Ovary (tissue), 10 donors: ENCODE data around the gene GATA1. TPM values are rescaled to one million over a fixed set of nuclear protein-coding genes. Genes with fewer than 3 reads are reported as not detected.
A peak's percentile ranks its signal among the peaks of the same experiment; 100 is the strongest.

ENCODE experiments used
- DNase-seq, 5 donors: peaks; one replicate each; pipeline ENCODE4 v3.0.0-alpha.2; 2019 to 2020
- H3K27ac ChIP-seq, 2 donors: fragments of 200-600 bp; one replicate each; pipeline versions ENCODE4 v1.5.1 to v1.8.0; 2019 to 2022
- H3K27me3 ChIP-seq: fragments of 200-600 bp; one replicate; pipeline ENCODE4 v1.8.0; 2022
- H3K36me3 ChIP-seq: fragments of 200-600 bp; sonication (generic); one replicate; pipeline ENCODE4 v1.5.1; 2019
- H3K4me1 ChIP-seq: one replicate; pipeline ENCODE4 v1.8.1; 2013; ENCODE audit warnings: mild to moderate bottlenecking, moderate library complexity; ENCODE audit not compliant: insufficient read depth
- H3K4me3 ChIP-seq: fragments of 200-600 bp; sonication (generic); one replicate; pipeline ENCODE4 v1.5.1; 2017
- H3K9me3 ChIP-seq, 2 donors: fragments of 200-600 bp in 1 of 2; sonication (generic) in 1 of 2; one replicate each; pipeline versions ENCODE4 v1.5.1 to v1.8.1; 2013 to 2019; ENCODE audit warnings: mild to moderate bottlenecking in 1 of 2, moderate library complexity in 1 of 2
- EP300 ChIP-seq: sonication (generic); formaldehyde crosslinking; IDR thresholded peaks from one replicate; pipeline ENCODE4 v1.6.1; 2017; ENCODE audit warnings: antibody characterized with exemption
- POLR2A ChIP-seq: fragments of 450-650 bp; IDR thresholded peaks from one replicate; pipeline ENCODE4 v1.6.1; 2017; ENCODE audit warnings: antibody characterized with exemption, mild to moderate bottlenecking, moderate library complexity
- WGBS, 3 donors: extraction: QIAGEN DNeasy Blood & Tissue Kit in 1 of 3; methylation state at CpG; one replicate each; pipeline versions ENCODE4 v1.1.5 to v1.1.7; 2013 to 2017; 5-methylcytosine and 5-hydroxymethylcytosine counted together
- intact Hi-C, 4 donors: fragments of 100-400 bp; cut with DNase I; formaldehyde crosslinking; loops; one replicate each; pipeline versions ENCODE4 v1.11.0 to v1.15.1; 2022 to 2023
- long read RNA-seq, 3 donors: library from polyadenylated mRNA in 2 of 3; unstranded in 2 of 3; transcript quantifications; one replicate each; pipeline ENCODE4 v2.0.0 and lab custom pipeline, GENCODE V29; 2021 to 2026
- polyA plus RNA-seq, 2 donors: library from polyadenylated mRNA; stranded (reverse); fragments of 200-250 nt in 1 of 2; fragments of 350-450 nt in 1 of 2; fragmentation: Illumina TruSeq in 1 of 2; extraction: RNeasy Lipid Tissue Mini Kit (QIAGEN cat#74804) in 1 of 2; gene quantifications; one replicate each; pipeline ENCODE4 v1.2.3, GENCODE V29; 2013 to 2014
- total RNA-seq, 7 donors: library from RNA; depleted of rRNA in 2 of 7; stranded (reverse); fragments of >200 nt in 2 of 7; fragmentation: NEBNext Ultra II Directional in 3 of 7; extraction: Animal tissue kit (Norgen Biotek cat#: 25700) in 3 of 7; gene quantifications; one replicate each; pipeline versions ENCODE4 v1.1.0 to v1.2.4, GENCODE V29; 2016 to 2023
- TF ChIP-seq, protein P1 (sequence below), 3 donors: fragments of 450-650 bp in 2 of 3; fragments of 200-600 bp in 1 of 3; IDR thresholded peaks; one replicate each; pipeline versions ENCODE4 v1.5.1 to v1.8.0; 2016 to 2022; ENCODE audit warnings: antibody characterized with exemption in 3 of 3, mild to moderate bottlenecking in 1 of 3
- donor health status: DM: no; HTN: no; CAD: no; lungs with moderate emphysema.
- donor health status: DM: no; HTN: no; CAD: no.
- donor health status: Bipolar disorder and iron deficiency.
- donor health status: DM: yes; HTN: yes; CAD: no.
- donor health status: DM: no; HTN: no; CAD: no.
- donor health status: DM: yes; HTN: yes; CAD: no.

GATA1 gene
- total RNA-seq = under 1 TPM in 1 of 7 donors, not detected in 6; 0.46 TPM
- under 1 TPM in 1 of 2 donors, not detected in 1; 0.08 TPM for polyA plus RNA-seq
- long read RNA-seq, donor 1 = 0 reads
- long read RNA-seq, donor 2 = 0 reads
- long read RNA-seq, donor 3 = 0 reads

DNA sequence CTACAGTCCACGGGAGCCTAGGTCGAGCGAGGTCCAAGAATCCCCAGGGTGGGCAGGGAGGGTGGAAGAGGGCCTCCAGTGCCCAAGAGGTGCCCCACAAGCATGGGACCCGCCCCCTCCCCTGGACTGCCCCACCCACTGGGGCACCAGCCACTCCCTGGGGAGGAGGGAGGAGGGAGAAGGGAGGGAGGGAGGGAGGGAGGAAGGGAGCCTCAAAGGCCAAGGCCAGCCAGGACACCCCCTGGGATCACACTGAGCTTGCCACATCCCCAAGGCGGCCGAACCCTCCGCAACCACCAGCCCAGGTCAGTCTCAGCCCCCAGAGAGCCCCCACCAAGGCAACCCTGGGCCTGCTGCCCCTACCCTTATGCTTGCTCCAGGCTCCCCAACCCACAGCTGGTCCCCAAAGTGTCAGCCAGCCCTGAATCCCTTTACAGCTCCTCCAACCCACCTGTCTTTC is at the start of gene GATA1:
Gene GATA1, plus strand, starts transcription at position 250 of the 460 bp plus-strand sequence. CDS start 4,520 bp downstream, outside the sequence.
- intact Hi-C loops = no loop called here

DNA sequence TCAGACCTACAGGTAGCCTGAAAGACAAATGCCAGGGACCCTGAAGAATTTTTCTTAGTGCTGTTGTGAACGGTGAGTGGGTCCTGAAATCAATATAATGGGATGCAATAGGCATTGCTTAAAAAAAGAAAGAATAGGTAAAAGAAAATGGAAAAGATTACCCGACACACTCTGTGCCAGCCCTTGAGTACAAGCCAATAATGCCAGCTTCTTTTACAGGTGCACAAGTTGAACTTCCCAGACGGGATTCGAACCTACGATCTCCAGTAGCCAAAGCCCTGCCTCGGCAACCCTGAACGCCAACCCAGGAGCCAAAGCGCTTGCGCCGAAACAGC is 49.5 kb upstream of the GATA1 start:
- Histone ChIP-seq H3K36me3 (no peaks in the 10 kb centered on the region), H3K9me3 (no peaks in the 10 kb centered on the region), H3K27me3 (no peaks in the 10 kb centered on the region), H3K27ac (no peak overlapping the region), H3K4me3 (peak overlapping the region; percentile 20), H3K4me1 (no peaks in the 10 kb centered on the region)
- TF ChIP-seq EP300 = no peak
- TF ChIP-seq POLR2A = no peak
- TF ChIP-seq, protein P1, sequence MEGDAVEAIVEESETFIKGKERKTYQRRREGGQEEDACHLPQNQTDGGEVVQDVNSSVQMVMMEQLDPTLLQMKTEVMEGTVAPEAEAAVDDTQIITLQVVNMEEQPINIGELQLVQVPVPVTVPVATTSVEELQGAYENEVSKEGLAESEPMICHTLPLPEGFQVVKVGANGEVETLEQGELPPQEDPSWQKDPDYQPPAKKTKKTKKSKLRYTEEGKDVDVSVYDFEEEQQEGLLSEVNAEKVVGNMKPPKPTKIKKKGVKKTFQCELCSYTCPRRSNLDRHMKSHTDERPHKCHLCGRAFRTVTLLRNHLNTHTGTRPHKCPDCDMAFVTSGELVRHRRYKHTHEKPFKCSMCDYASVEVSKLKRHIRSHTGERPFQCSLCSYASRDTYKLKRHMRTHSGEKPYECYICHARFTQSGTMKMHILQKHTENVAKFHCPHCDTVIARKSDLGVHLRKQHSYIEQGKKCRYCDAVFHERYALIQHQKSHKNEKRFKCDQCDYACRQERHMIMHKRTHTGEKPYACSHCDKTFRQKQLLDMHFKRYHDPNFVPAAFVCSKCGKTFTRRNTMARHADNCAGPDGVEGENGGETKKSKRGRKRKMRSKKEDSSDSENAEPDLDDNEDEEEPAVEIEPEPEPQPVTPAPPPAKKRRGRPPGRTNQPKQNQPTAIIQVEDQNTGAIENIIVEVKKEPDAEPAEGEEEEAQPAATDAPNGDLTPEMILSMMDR (IDR thresholded peaks at IDR 0.05) = no peak
- WGBS, 3 donors = 40 to 50% (median 45%) methylated on average over 10 of the region's 10 CpGs
- intact Hi-C loops = no loop called here
- DNase-seq = no peak

More for the DNA sequence above, at the start of gene GATA1:
- no peak for DNase-seq
- no peak within 1 kb of the TSS for H3K27ac ChIP-seq
- H3K4me1 ChIP-seq = no peaks in the 10 kb centered on the region
- TF ChIP-seq POLR2A = no peak
- TF ChIP-seq EP300 = no peak
- TF ChIP-seq, protein P1 (IDR thresholded peaks at IDR 0.05) = no peak
- 63 to 72% (median 70%) methylated on average over 7 of the region's 7 CpGs for WGBS, 3 donors
- no peak within 1 kb of the TSS for H3K4me3 ChIP-seq
- H3K9me3 ChIP-seq = no peaks in the 10 kb centered on the region
- no peaks in the 10 kb centered on the region for H3K36me3 ChIP-seq
- no peaks in the 10 kb centered on the region for H3K27me3 ChIP-seq

DNA sequence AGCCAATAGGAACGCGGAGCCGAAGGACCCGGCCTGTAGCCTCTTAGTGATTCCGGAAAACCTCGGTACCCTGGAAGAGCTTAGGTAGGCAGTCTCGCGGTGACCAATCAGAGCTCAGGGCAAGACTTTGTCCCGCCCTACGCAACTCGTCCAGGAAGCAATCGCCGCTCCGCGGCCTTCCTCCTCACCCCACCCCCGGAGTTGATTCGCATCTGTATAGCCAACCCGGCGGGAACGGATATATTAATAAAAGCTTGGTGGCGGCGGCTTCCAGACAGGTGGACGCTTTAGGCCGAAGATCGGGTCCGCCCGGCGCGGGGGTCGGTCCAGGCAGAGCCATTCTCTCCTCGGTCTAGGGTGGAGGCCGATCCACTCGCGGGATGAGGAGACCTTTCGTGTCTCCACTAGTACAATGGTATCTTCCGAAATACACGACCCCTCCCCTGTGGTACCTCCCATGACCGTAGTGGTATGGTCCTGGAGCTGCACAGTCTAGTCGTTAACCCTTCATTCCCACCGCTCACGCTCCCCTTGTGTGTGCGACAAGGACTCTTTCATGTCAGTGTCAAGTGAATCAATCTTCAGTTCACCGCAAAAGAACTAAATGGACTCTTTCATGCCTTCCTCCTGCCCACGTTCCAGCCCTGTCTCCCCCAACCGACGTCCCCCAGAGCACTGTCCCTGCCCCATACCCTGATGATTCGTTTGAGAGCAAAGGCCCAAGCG is 49.0 kb upstream of the GATA1 start:
- Histone ChIP-seq H3K36me3 (no peaks in the 10 kb centered on the region), H3K27me3 (no peaks in the 10 kb centered on the region), H3K27ac (peak overlapping the region; percentile 88), H3K4me1 (no peaks in the 10 kb centered on the region), H3K4me3 (peak overlapping the region; percentile 46), H3K9me3 (no peaks in the 10 kb centered on the region)
- peak; percentile 53 for TF ChIP-seq POLR2A
- TF ChIP-seq, protein P1 (IDR thresholded peaks at IDR 0.05) = no peak
- intact Hi-C loops = no loop called here
- WGBS, 3 donors = 34 to 41% (median 34%) methylated on average over 45 to 48 of the region's 48 CpGs
- peak; percentile 87 to 92 (median 89) for DNase-seq

DNA sequence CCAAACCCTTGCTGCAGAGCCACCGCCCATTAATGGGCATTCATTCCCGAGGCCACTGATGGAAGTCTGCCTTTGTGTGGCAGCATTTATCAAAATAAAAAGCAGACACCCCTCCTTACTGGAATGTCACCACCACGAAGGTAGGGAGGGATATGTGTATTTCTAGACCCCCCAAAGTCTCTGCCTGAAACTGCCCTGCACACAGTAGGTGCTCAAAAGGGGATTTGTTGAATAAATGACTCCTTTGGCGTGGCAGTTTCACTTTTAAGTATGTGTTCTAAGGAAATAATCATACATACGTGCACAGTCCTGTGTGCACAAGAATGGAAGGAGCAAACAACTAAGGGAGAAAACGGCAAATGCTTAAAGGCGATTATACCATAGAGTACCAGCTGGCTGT is 48.5 kb upstream of the GATA1 start:
- peak overlapping the region; percentile 46 for H3K4me3 ChIP-seq
- no peaks in the 10 kb centered on the region for H3K36me3 ChIP-seq
- TF ChIP-seq, protein P1 (IDR thresholded peaks at IDR 0.05) = no peak
- TF ChIP-seq POLR2A (no peak), EP300 (no peak)
- peak overlapping the region in 1 of 2 donors; percentile 88 for H3K27ac ChIP-seq
- no peaks in the 10 kb centered on the region for H3K27me3 ChIP-seq
- H3K9me3 ChIP-seq = no peaks in the 10 kb centered on the region
- WGBS, 3 donors = 43 to 53% (median 47%) methylated on average over 7 of the region's 7 CpGs
- no peak for DNase-seq
- intact Hi-C loops = no loop called here
- no peaks in the 10 kb centered on the region for H3K4me1 ChIP-seq
